Measurements from ENCODE around the gene DNAI7.

Gene DNAI7

DNA sequence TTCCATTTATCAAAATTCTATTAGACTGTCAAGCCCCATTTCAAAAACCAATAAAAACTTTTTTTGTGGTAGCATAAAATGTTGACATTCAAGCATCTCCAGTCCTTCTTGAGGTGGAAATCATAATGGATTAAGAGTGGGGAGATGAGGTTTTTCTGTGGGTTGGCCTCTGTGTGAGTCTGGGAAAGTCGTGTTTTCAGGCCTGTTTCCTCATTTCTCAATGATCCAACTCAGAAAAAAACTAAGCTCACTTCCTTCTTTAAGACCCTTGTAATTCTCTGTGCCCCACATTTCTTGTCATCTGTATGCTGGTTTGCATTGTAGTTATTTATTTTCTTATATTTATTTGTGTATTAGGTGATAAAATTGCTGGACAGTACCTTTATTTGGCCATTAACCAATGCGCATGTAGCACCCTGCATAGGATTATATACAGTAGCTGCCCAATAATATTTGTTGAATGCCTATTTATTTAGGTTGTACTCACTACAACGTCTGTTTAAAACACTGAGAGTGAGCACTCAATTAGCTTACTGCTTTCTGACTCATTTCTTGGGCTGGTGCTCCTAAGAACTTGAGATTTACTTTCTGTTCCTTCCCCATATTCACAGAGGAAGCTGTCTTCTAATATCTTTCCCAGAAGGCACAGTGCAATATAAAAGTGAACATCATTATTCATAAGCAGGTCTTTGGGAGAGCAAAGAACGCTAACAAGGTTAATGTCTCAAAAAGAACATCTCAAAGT is 121.9 kb downstream of the DNAI7 start:
- no peak overlapping the region for H3K27ac ChIP-seq
- ChIA-PET CTCF (interaction anchor here (0.6 kb wide), 1 partner anchor 63 kb away, joined by 3 read pairs; no protein-coding TSS in a partner anchor), POLR2A (ENCODE audit: low non-redundant PET) (no interaction called here)
- TF ChIP-seq, protein P1, sequence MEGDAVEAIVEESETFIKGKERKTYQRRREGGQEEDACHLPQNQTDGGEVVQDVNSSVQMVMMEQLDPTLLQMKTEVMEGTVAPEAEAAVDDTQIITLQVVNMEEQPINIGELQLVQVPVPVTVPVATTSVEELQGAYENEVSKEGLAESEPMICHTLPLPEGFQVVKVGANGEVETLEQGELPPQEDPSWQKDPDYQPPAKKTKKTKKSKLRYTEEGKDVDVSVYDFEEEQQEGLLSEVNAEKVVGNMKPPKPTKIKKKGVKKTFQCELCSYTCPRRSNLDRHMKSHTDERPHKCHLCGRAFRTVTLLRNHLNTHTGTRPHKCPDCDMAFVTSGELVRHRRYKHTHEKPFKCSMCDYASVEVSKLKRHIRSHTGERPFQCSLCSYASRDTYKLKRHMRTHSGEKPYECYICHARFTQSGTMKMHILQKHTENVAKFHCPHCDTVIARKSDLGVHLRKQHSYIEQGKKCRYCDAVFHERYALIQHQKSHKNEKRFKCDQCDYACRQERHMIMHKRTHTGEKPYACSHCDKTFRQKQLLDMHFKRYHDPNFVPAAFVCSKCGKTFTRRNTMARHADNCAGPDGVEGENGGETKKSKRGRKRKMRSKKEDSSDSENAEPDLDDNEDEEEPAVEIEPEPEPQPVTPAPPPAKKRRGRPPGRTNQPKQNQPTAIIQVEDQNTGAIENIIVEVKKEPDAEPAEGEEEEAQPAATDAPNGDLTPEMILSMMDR (conservative IDR thresholded peaks at IDR 0.05; ENCODE audit: low read depth): no peak
- DNase-seq (ENCODE audit: low spot score): no peak

DNA sequence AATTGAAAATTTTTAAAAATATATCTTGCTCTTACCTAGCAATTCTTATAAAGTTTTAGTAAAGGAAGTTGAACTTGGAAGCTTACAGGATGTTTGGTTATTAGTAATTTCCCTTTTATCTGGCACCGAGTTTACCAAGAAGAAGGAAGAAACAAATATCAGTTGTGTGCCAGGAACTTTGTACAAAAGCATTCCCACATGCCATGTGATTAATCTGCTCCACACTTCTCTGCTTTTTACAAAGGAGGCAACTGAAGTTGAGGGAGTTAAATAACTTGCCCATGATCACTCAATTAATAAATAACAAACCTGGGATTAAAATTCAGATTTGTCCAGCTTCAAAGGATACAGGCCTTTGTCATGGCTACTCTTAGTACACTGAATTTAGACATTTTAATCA is 123.6 kb downstream of the DNAI7 start:
- ChIA-PET POLR2A (ENCODE audit: low non-redundant PET) (no interaction called here), CTCF (no interaction called here)
- H3K27ac ChIP-seq: no peak overlapping the region
- no peak for DNase-seq (ENCODE audit: low spot score)
- TF ChIP-seq, protein P1 (conservative IDR thresholded peaks at IDR 0.05; ENCODE audit: low read depth): no peak

DNA sequence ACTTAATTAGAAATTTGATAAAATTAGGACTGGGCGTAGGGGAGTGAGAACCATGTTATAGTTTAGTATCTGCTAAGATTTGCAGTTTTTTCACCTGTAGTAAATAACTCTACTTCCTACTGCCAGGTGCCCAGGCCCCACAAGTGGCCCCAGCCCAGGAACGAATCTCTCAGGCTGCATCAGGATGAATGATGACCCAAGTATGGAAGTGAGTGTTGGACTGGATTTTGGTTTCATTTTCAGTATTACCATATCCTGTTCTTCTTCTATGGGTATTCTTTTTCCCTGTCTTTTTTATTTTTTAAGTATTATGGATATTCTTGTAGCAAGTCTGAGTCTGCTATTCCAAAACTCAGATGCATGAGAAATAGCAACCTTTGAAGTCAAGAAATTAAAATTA is 125.7 kb downstream of the DNAI7 start:
- no peak overlapping the region for H3K27ac ChIP-seq
- CTCF ChIA-PET: no interaction called here
- DNase-seq (ENCODE audit: low spot score): no peak
- POLR2A ChIA-PET (ENCODE audit: low non-redundant PET): no interaction called here
- TF ChIP-seq, protein P1 (conservative IDR thresholded peaks at IDR 0.05; ENCODE audit: low read depth): no peak

DNA sequence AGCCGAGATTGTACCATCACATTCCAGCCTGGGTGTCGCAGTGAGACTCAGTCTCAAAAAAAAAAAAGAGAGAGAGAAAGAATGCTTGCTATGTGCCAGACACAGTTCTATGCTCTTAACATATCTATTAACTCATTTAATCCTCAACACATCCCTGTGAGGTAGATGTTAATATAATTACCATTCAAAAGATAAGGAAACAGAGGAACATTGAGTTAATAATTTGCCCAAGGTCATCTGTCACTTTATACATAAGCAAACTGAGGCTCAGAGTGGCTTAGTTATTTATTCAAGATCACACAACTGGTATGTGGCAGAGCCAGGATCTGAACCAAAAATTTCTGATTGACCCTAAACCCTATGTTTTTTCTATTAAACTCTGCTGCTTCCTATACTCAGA is 129.9 kb downstream of the DNAI7 start:
- POLR2A ChIA-PET (ENCODE audit: low non-redundant PET): no interaction called here
- CTCF ChIA-PET: no interaction called here
- TF ChIP-seq, protein P1 (conservative IDR thresholded peaks at IDR 0.05; ENCODE audit: low read depth): no peak
- no peak for DNase-seq (ENCODE audit: low spot score)
- no peak overlapping the region for H3K27ac ChIP-seq

DNA sequence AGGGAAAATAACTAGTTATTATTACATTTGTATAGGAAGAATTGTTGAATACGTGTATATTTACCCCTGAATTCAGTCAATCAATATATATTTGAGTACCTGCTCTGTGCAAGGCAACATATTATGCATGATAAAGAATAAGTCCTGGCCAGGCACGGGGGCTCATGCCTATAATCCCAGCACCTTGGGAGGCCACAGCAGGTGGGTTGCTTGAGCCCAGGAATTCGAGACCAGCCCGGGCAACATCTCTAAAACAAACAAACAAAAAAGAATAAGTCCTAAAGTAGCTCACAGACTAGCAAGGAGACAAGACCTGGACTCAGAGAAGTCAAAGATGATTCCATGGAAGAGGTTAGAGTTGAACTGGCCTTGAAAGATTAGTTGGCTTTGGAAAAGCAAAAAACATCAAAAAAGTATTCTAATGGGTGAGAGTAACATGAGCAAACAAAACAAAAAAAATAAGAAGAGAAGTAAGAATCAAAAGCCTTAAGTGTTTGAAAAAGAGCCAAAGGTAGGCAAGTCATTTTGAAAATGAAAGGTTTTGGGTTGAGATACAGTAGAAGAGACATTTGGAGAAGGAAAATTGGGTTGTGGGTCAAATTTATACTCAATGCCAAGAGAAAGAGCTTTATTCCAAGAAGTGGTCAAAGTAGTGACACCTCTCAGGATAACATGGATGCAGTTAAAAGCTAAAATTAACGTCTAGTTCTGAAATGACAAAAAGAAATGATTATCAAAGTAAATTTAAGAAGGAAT is 130.9 kb downstream of the DNAI7 start:
- ChIA-PET POLR2A (ENCODE audit: low non-redundant PET) (no interaction called here), CTCF (no interaction called here)
- TF ChIP-seq, protein P1 (conservative IDR thresholded peaks at IDR 0.05; ENCODE audit: low read depth): no peak
- no peak for DNase-seq (ENCODE audit: low spot score)
- H3K27ac ChIP-seq: no peak overlapping the region

DNA sequence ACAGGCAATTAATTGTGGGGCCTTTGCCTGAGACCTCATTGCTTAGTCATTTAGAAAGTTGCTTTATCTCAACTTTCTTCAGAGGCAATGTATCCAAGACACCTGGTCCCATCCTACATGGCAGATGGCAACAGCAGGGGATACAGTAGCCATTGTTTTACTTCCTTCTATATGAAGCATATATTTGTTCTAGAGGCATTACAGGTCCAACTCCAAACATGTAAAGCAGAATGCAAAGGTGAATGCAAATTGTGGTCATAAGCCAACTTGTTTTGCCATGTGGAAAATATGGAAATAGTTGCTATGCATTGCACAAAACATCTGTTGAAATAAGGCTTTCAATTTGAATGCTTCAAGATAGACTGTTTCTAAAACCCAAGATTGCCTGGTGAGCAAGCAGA is 136.3 kb downstream of the DNAI7 start:
- TF ChIP-seq, protein P1 (conservative IDR thresholded peaks at IDR 0.05; ENCODE audit: low read depth): no peak
- POLR2A ChIA-PET (ENCODE audit: low non-redundant PET): no interaction called here
- DNase-seq (ENCODE audit: low spot score): no peak
- CTCF ChIA-PET: no interaction called here
- no peak overlapping the region for H3K27ac ChIP-seq
